ENCODE data around the gene PRXL2A. TPM values are rescaled to one million over a fixed set of nuclear protein-coding genes. Genes with fewer than 3 reads are reported as not detected.

PRXL2A gene
- total and polyA plus RNA-seq, 10 donors: 12.4 to 20.7 (median 16.0) TPM

DNA sequence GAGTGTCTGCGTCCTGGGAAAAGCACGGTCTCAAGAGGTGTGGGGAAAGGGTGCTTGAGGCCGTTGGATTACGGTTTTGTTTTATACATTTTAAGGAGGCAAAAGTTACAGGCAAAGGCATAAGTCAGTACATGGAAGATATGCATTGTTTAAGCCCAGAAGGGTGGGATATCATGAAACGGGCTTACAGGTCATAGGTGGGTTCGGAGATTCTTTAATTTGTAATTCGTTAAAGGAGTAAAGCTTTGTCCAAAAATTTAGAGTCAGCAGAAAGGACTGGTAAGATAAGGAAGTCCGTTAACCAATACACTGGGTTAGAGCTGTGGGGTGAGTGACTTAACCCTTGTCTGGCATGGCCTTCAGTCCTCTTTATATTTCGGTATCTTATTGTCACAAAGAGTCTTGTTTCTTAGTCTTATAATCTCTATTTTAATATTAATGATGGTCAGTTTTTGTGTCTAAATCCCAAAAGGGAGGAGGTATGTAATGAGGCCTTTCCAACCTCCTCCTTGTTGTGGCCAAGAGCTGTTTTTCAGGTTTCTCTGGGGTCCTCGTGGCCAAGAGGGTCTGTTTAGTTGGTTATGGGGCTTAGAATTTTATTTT, 58.5 kb downstream of the PRXL2A start:
- WGBS, 5 donors: 45 to 65% (median 53%) methylated on average over 10 of the region's 10 CpGs
- TF ChIP-seq POLR2A (IDR thresholded peaks at IDR 0.05) (no peak), POLR2AphosphoS5 (IDR thresholded peaks at IDR 0.05) (no peak)
- TF ChIP-seq, protein P1, sequence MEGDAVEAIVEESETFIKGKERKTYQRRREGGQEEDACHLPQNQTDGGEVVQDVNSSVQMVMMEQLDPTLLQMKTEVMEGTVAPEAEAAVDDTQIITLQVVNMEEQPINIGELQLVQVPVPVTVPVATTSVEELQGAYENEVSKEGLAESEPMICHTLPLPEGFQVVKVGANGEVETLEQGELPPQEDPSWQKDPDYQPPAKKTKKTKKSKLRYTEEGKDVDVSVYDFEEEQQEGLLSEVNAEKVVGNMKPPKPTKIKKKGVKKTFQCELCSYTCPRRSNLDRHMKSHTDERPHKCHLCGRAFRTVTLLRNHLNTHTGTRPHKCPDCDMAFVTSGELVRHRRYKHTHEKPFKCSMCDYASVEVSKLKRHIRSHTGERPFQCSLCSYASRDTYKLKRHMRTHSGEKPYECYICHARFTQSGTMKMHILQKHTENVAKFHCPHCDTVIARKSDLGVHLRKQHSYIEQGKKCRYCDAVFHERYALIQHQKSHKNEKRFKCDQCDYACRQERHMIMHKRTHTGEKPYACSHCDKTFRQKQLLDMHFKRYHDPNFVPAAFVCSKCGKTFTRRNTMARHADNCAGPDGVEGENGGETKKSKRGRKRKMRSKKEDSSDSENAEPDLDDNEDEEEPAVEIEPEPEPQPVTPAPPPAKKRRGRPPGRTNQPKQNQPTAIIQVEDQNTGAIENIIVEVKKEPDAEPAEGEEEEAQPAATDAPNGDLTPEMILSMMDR (IDR thresholded peaks at IDR 0.05 in 8 of 11, conservative IDR thresholded peaks at IDR 0.05 in 3 of 11): no peak
- intact Hi-C loops (cut with DNase I; ENCODE audit: low total_unique reads): no loop called here

DNA sequence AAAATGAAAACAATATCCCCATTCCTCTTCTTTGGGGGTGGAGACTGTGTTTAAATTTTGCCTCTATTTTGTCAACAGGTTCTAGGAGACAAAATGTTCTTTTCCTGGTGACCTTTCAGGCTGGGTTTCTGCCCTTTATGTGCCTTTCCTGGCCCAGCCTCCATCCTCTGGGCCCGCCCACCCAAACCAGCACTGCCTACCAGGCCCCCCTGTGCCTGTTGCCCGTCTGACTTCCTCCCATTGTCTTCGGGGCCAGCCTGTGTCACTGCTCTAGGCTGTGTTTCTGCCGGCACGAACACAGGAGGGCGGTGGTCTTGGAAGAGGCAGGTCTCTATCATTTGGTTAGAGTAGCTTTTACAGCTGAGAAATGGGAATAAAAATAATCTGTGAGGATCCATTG, 59.7 kb downstream of the PRXL2A start:
- TF ChIP-seq, protein P1 (IDR thresholded peaks at IDR 0.05 in 8 of 11, conservative IDR thresholded peaks at IDR 0.05 in 3 of 11): peak in 2 of 11 experiments; percentile 12 to 30
- TF ChIP-seq POLR2AphosphoS5 (IDR thresholded peaks at IDR 0.05) (peak; percentile 91 to 97 (median 96)), POLR2A (IDR thresholded peaks at IDR 0.05) (peak in 1 of 3 donors; percentile 9)
- Histone ChIP-seq H3K4me3 (peak overlapping the region in 5 of 8 donors; percentile 24 to 87 (median 28)), H3K27ac (peak overlapping the region; percentile 65 to 99 (median 88))

More for the DNA sequence above, 58.5 kb downstream of the PRXL2A start:
- no peaks in the 10 kb centered on the region for H3K9me3 ChIP-seq
- DNase-seq: no peak
- H3K4me1 ChIP-seq: peaks cover 90 to 100% (median 100%) of the 10 kb centered on the region in 6 donors
- H3K27ac ChIP-seq: peak overlapping the region; percentile 65 to 99 (median 88)
- H3K36me3 ChIP-seq: peaks cover 0 to 46% (median 2%) of the 10 kb centered on the region in 6 donors
- peak overlapping the region in 1 of 8 donors; percentile 87 for H3K4me3 ChIP-seq
- H3K27me3 ChIP-seq (replicated peaks in 1 of 7): no peaks in the 10 kb centered on the region

DNA sequence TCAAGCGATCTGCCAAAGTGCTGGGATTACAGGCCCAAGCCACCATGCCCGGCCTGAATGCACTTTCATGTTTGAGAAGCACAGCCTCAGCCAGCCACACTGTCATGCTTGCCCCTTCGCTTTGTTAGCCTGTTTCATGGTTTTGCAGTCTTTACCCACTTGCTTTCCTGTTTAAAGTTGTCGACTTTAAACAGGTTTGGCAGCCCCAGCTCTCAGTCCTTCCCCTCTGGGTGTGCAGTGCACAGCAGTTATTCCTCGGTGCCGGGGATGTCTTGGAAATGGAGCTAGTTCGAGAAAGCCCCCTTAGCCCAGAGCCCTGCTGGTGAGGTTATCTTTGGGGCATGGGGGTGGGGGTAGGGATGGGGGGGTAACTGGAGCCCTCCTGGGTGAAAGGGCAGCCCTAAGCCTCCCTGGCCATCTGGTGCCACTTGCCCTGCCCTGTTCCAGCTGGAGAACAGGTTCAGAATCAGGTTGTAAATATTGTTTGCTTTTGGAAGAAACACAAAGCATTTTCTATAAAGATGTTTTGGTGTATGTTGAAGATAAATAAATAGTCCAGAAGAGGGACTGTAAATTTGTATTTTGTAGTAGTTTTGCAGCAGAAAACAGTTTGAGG, 60.6 kb downstream of the PRXL2A start:
- TF ChIP-seq POLR2AphosphoS5 (IDR thresholded peaks at IDR 0.05) (no peak), POLR2A (IDR thresholded peaks at IDR 0.05) (no peak)
- TF ChIP-seq, protein P1 (IDR thresholded peaks at IDR 0.05 in 8 of 11, conservative IDR thresholded peaks at IDR 0.05 in 3 of 11): no peak
- 48 to 69% (median 56%) methylated on average over 7 of the region's 7 CpGs for WGBS, 5 donors
- Histone ChIP-seq H3K36me3 (peaks cover 0 to 56% (median 2%) of the 10 kb centered on the region in 6 donors), H3K4me3 (peak overlapping the region in 5 of 8 donors; percentile 24 to 87 (median 28)), H3K4me1 (peaks cover 92 to 100% (median 100%) of the 10 kb centered on the region in 6 donors), H3K27ac (peak overlapping the region in 7 of 8 donors; percentile 72 to 99 (median 92)), H3K9me3 (no peaks in the 10 kb centered on the region), H3K27me3 (replicated peaks in 1 of 7) (no peaks in the 10 kb centered on the region)
- intact Hi-C loops (cut with DNase I; ENCODE audit: low total_unique reads): no loop called here
- DNase-seq: no peak

More for the DNA sequence above, 59.7 kb downstream of the PRXL2A start:
- H3K27me3 ChIP-seq (replicated peaks in 1 of 7): no peaks in the 10 kb centered on the region
- WGBS, 5 donors: 11 to 26% (median 15%) methylated on average over 6 of the region's 6 CpGs
- H3K36me3 ChIP-seq: peaks cover 0 to 56% (median 2%) of the 10 kb centered on the region in 6 donors
- no peaks in the 10 kb centered on the region for H3K9me3 ChIP-seq
- peaks cover 92 to 100% (median 100%) of the 10 kb centered on the region in 6 donors for H3K4me1 ChIP-seq
- intact Hi-C loops (cut with DNase I; ENCODE audit: low total_unique reads): no loop called here
- DNase-seq: peak; percentile 94

DNA sequence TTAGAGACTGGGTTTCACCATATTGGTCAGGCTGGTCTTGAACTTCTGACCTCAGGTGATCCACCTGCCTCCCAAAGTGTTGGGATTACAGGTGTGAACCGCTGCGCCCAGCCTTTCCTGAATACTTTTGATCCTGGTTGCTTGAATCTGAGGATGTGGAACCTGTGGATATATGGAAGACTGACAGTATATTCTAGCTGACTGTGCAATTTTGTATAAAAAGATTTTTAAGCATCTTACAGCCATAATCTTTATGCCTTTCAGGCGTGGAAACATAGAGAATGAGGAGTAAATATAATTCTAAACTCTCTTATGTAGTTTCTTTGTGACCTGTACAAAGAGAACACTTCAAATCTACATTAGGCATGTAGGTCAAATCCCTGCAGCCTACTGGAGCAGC, 61.9 kb downstream of the PRXL2A start:
- Histone ChIP-seq H3K4me1 (peaks cover 86 to 100% (median 99%) of the 10 kb centered on the region in 6 donors), H3K27me3 (replicated peaks in 1 of 7) (no peaks in the 10 kb centered on the region), H3K9me3 (no peaks in the 10 kb centered on the region), H3K36me3 (peaks cover 0 to 67% (median 2%) of the 10 kb centered on the region in 6 donors), H3K4me3 (peak overlapping the region in 1 of 8 donors; percentile 87), H3K27ac (peak overlapping the region in 6 of 8 donors; percentile 33 to 99 (median 96))
- 96 to 99% (median 97%) methylated on average over 3 of the region's 3 CpGs for WGBS, 5 donors
- no peak for DNase-seq
- no peak for TF ChIP-seq POLR2AphosphoS5 (IDR thresholded peaks at IDR 0.05)
- TF ChIP-seq POLR2A (IDR thresholded peaks at IDR 0.05): no peak
- TF ChIP-seq, protein P1 (IDR thresholded peaks at IDR 0.05 in 8 of 11, conservative IDR thresholded peaks at IDR 0.05 in 3 of 11): no peak
- intact Hi-C loops (cut with DNase I; ENCODE audit: low total_unique reads): no loop called here

Data from spleen (tissue), 11 donors.